K562 (cell line): ENCODE data around the gene SS18. TPM values are rescaled to one million over a fixed set of nuclear protein-coding genes. Genes with fewer than 3 reads are reported as not detected.

Experiments
- ATAC-seq: fragments of 200-7000 bp; cut with Tn5 transposase; 3 replicates; pipeline ENCODE4 v1.9.1; 2020; ENCODE audit warnings: moderate library complexity
- BruUV-seq: library from RNA; stranded (reverse); fragments of 400-500 nt; replicated peaks from 2 replicates; lab custom pipeline; 2021; lab: Mats Ljungman, UMichigan
- CTCF ChIA-PET: fragments of 300-600 bp; formaldehyde crosslinking; extraction: SDS; loops from one replicate; lab custom pipeline; 2021; ENCODE audit warnings: low intra/inter-chr PET ratio; lab: Yijun Ruan, JAX
- POLR2A ChIA-PET: fragments of 300-600, 350-650 bp; sonication (Branson Sonifier 250); formaldehyde crosslinking; extraction: SDS; loops from one replicate; lab custom pipeline; 2021; ENCODE audit warnings: antibody characterized with exemption, inconsistent platforms; lab: Yijun Ruan, JAX
- DNase-seq, 4 experiments: peaks; one replicate each; pipeline versions ENCODE4 v3.0.0 to v3.0.0-alpha.2; 2011 to 2018; ENCODE audit warnings: low spot score in 3 of 4, mixed read lengths in 3 of 4; ENCODE audit errors: extremely low read depth in 1 of 4
- FAIRE-seq: peaks from 2 replicates; lab custom pipeline; 2011; peaks lifted over from hg19 to GRCh38; lab: Jason Lieb, UNC
- H2AFZ ChIP-seq: 2 replicates; pipeline ENCODE4 v1.6.0; 2011; ENCODE audit warnings: low read depth, low read length, control low read depth, inconsistent platforms
- H3K27ac ChIP-seq: fragments of 200-600 bp; 3 replicates; pipeline ENCODE4 v1.8.0; 2011; ENCODE audit warnings: low read depth, mild to moderate bottlenecking, control low read depth, inconsistent platforms, low read length, moderate library complexity, mixed read lengths; ENCODE audit errors: extremely low read depth
- H3K27me3 ChIP-seq, 2 experiments: fragments of 300-600 bp in 1 of 2; 2 replicates in 1 of 2; 3 replicates in 1 of 2; pipeline versions ENCODE4 v1.6.0 to v1.8.0; 2011; ENCODE audit warnings: inconsistent platforms in 2 of 2, low read length in 2 of 2, mild to moderate bottlenecking in 1 of 2, mixed read lengths in 1 of 2, moderate library complexity in 1 of 2; ENCODE audit not compliant: control insufficient read depth in 2 of 2, insufficient read depth in 2 of 2
- H3K36me3 ChIP-seq: fragments of 300-600 bp; 3 replicates; pipeline ENCODE4 v1.8.0; 2011; ENCODE audit warnings: mild to moderate bottlenecking, low read length, inconsistent platforms; ENCODE audit not compliant: control insufficient read depth, insufficient read depth
- H3K4me1 ChIP-seq, 2 experiments: fragments of 200-600 bp in 1 of 2; replicated peaks in 1 of 2; 2 replicates in 1 of 2; 3 replicates in 1 of 2; pipeline versions ENCODE4 v1.5.1 to v1.8.0; 2011; ENCODE audit warnings: inconsistent platforms in 2 of 2, low read length in 2 of 2, mild to moderate bottlenecking in 1 of 2, mixed read lengths in 1 of 2, moderate library complexity in 1 of 2; ENCODE audit not compliant: control insufficient read depth in 2 of 2, insufficient read depth in 2 of 2
- H3K4me2 ChIP-seq: 2 replicates; pipeline ENCODE4 v1.6.1; 2011; ENCODE audit warnings: low read length, control low read depth, inconsistent platforms, mixed read lengths; ENCODE audit not compliant: insufficient read depth
- H3K4me3 ChIP-seq: fragments of 200-600 bp; sonication (generic), shearing (Covaris generic); 2 replicates; pipeline ENCODE4 v1.5.1; 2016; ENCODE audit warnings: control low read depth, inconsistent platforms
- H3K79me2 ChIP-seq: fragments of 200-600 bp; 3 replicates; pipeline ENCODE4 v1.8.0; 2011; ENCODE audit warnings: low read length, inconsistent platforms; ENCODE audit not compliant: control insufficient read depth, insufficient read depth
- H3K9ac ChIP-seq, 2 experiments: 2 replicates each; pipeline versions ENCODE4 v1.6.0 to v1.6.1; 2011; ENCODE audit warnings: low read depth in 2 of 2, low read length in 2 of 2, control low read depth in 1 of 2, inconsistent platforms in 1 of 2, mild to moderate bottlenecking in 1 of 2, mixed read lengths in 1 of 2; ENCODE audit not compliant: insufficient read depth in 1 of 2
- H3K9me1 ChIP-seq: one replicate; pipeline ENCODE4 v1.6.0; 2011; ENCODE audit warnings: inconsistent platforms, mild to moderate bottlenecking, low read length, moderate library complexity; ENCODE audit not compliant: control insufficient read depth, insufficient read depth
- H3K9me3 ChIP-seq: replicated peaks from 2 replicates; pipeline ENCODE4 v1.5.1; 2011; ENCODE audit warnings: low read depth, low read length, inconsistent platforms; ENCODE audit not compliant: control insufficient read depth, insufficient read depth
- H4K20me1 ChIP-seq: replicated peaks from 2 replicates; pipeline ENCODE4 v1.6.1; 2011; ENCODE audit warnings: low read length, inconsistent platforms, mixed read lengths; ENCODE audit not compliant: control insufficient read depth, insufficient read depth
- FOSL1 ChIP-seq: fragments of 200-800 bp; sonication (Bioruptor generic); conservative IDR thresholded peaks from 2 replicates; pipeline ENCODE4 v1.6.1; 2016; ENCODE audit warnings: missing genetic modification characterization, missing compliant biosample characterization
- NONO ChIP-seq, 2 experiments: fragments of 200-400 bp in 1 of 2; fragments of 450-650 bp in 1 of 2; formaldehyde crosslinking in 1 of 2; IDR thresholded peaks; 2 replicates each; pipeline ENCODE4 v1.6.1; 2017; ENCODE audit warnings: low read depth in 2 of 2, mild to moderate bottlenecking in 2 of 2, moderate library complexity in 2 of 2, low read length in 1 of 2
- RAD21 ChIP-seq, 2 experiments: fragments of 250-450 bp in 1 of 2; fragments of 450-650 bp in 1 of 2; sonication (Bioruptor Pico) in 1 of 2; formaldehyde crosslinking in 1 of 2; IDR thresholded peaks in 1 of 2; conservative IDR thresholded peaks in 1 of 2; 2 replicates each; pipeline versions ENCODE4 v1.4.0 to v1.8.0; 2020 to 2022; ENCODE audit warnings: mild to moderate bottlenecking in 2 of 2, moderate library complexity in 1 of 2
- SUPT5H ChIP-seq: fragments of 450-650 bp; IDR thresholded peaks from 2 replicates; pipeline ENCODE4 v1.6.1; 2016
- TARDBP ChIP-seq: fragments of 450-650 bp; IDR thresholded peaks from 2 replicates; pipeline ENCODE4 v1.6.1; 2016
- WGBS: fragments of 100-300 bp; shearing (Covaris generic); methylation state at CpG from one replicate; pipeline ENCODE4 v1.1.6; 2016; ENCODE audit warnings: low coverage, mixed read lengths; ENCODE audit not compliant: insufficient coverage; ENCODE audit errors: missing lambda C conversion rate; 5-methylcytosine and 5-hydroxymethylcytosine counted together
- in situ Hi-C: fragments of 300-500 bp; cut with MboI; formaldehyde crosslinking; loops from 4 replicates; pipeline ENCODE4 v1.15.0; 2018; ENCODE audit warnings: inconsistent platforms, mixed read lengths
- intact Hi-C: fragments of 100-400 bp; cut with micrococcal nuclease; formaldehyde crosslinking; loops from 2 replicates; pipeline ENCODE4 v1.14.2; 2022
- polyA plus RNA-seq, 8 experiments: library from polyadenylated mRNA; depleted of rRNA in 4 of 8; stranded (reverse) in 5 of 8; unstranded in 3 of 8; fragments of >200 nt; fragmentation: Nextera tagmentation in 2 of 8; fragmentation: Illumina TruSeq in 1 of 8; extraction: Ambion mirVana in 2 of 8; extraction: Trizol in 1 of 8; gene quantifications; 2 replicates each; pipeline versions ENCODE4 v1.2.1 to v1.2.3, GENCODE V29; 2011 to 2014; ENCODE audit warnings: inconsistent platforms in 1 of 8, missing spikeins in 1 of 8
- total RNA-seq, 7 experiments: library from RNA; depleted of rRNA in 6 of 7; stranded (reverse); fragments of >200 nt in 6 of 7; fragmentation: Illumina TruSeq in 2 of 7; extraction: Trizol in 2 of 7; gene quantifications; 2 replicates each; pipeline versions ENCODE4 v1.2.1 to v1.2.3, GENCODE V29; 2011 to 2021; ENCODE audit warnings: low replicate concordance in 1 of 7

Gene SS18
- total and polyA plus RNA-seq, 9 of the 15 experiments (the other 6 are each of a cell fraction or from before 2014, with no cell fraction given), result 30.9 to 190 (median 102) TPM

DNA sequence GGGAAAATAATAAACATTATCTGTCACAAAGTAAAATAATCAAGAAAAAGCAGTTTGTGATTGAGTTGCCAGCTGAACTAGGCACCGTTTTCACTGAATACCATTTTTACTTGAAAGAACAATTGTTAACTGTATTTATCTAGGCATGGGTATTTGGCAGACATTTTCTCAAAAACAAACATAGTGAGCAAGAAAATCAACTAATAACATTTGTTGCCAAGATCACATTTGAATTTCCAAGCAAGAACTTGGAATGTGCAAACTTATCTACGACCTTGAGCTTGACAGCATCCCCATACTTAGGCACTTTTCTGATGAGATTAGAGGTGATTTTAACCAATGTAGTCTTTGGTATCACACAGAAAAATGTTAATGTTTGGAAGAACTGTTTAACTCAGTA, 16.7 kb downstream of the SS18 start:
- H3K27ac ChIP-seq, result no peak overlapping the region
- in situ Hi-C loops, result no loop called here
- H3K36me3 ChIP-seq, result peaks cover 90% of the 10 kb centered on the region
- TF ChIP-seq SUPT5H, result no peak
- TF ChIP-seq NONO (IDR thresholded peaks at IDR 0.05; ENCODE audit: low read depth in 2 of 2, low read length in 1 of 2), result 0 out of 4 replicates have a peak, but pooled peaks of 1 of the 2 experiments have one; percentile 8
- H3K9me1 ChIP-seq, result no peaks in the 10 kb centered on the region
- peaks cover 8% of the 10 kb centered on the region for H3K9me3 ChIP-seq
- POLR2A ChIA-PET, result no interaction called here
- H3K27me3 ChIP-seq, result no peaks in the 10 kb centered on the region
- H4K20me1 ChIP-seq, result no peaks in the 10 kb centered on the region
- WGBS, result 90% methylated on average over 2 of the region's 2 CpGs
- no peaks in the 10 kb centered on the region for H3K4me1 ChIP-seq
- FAIRE-seq (no peak), ATAC-seq (no peak), DNase-seq (no peak)
- intact Hi-C loops, result no loop called here
- no TSS peak for BruUV-seq
- CTCF ChIA-PET, result no interaction called here
- no peak overlapping the region for H3K9ac ChIP-seq
- peaks cover 59% of the 10 kb centered on the region; the same call in 2 of the 3 replicates for H3K79me2 ChIP-seq
- no peak overlapping the region for H2AFZ ChIP-seq
- H3K4me2 ChIP-seq, result no peak overlapping the region
- no peak overlapping the region for H3K4me3 ChIP-seq

GRCh38 chr18:26071725-26072124, 18.7 kb downstream of the SS18 start:
- no peaks in the 10 kb centered on the region for H3K9me1 ChIP-seq
- FAIRE-seq, result no peak
- no peaks in the 10 kb centered on the region for H4K20me1 ChIP-seq
- peaks cover 90% of the 10 kb centered on the region for H3K36me3 ChIP-seq
- no peak overlapping the region for H3K4me3 ChIP-seq
- intact Hi-C loops, result no loop called here
- no peaks in the 10 kb centered on the region for H3K27me3 ChIP-seq
- H3K27ac ChIP-seq, result no peak overlapping the region
- no peak overlapping the region for H3K9ac ChIP-seq
- no peak overlapping the region for H2AFZ ChIP-seq
- ATAC-seq, result no peak
- POLR2A ChIA-PET, result interaction anchor here (1.1 kb wide), 1 partner anchor 155 kb away, joined by 3 read pairs; the partner anchor contains the start of gene TAF4B
- CTCF ChIA-PET, result no interaction called here
- no TSS peak for BruUV-seq
- 92% methylated on average over 2 of the region's 2 CpGs for WGBS
- no peak for TF ChIP-seq TARDBP
- TF ChIP-seq FOSL1 (tag), result no peak
- TF ChIP-seq RAD21 (CRISPR knock-in tag; conservative IDR thresholded peaks at IDR 0.05 in 1 of 2, IDR thresholded peaks at IDR 0.05 in 1 of 2), result no peak
- DNase-seq, result no peak
- peaks cover 44% of the 10 kb centered on the region; the same call in 2 of the 3 replicates for H3K79me2 ChIP-seq
- in situ Hi-C loops, result no loop called here
- peaks cover 8% of the 10 kb centered on the region for H3K9me3 ChIP-seq
- H3K4me1 ChIP-seq, result no peaks in the 10 kb centered on the region
- no peak overlapping the region for H3K4me2 ChIP-seq
